Right cardiac atrium (tissue), 5 donors: ENCODE results near the gene PPP1R12B. TPM values are rescaled to one million over a fixed set of nuclear protein-coding genes. Genes with fewer than 3 reads are reported as not detected.
"Not testable (repeated sequence)": the region's sequence is repeated elsewhere in the genome, so short reads cannot be mapped to it uniquely, and the experiment has no call there.

Experiments
- ATAC-seq, 2 donors: fragments of 200-7000 bp; cut with Tn5 transposase; one replicate each; pipeline versions ENCODE4 v1.8.0 to v1.9.1; 2020; ENCODE audit warnings: moderate library complexity in 2 of 2, mild to moderate bottlenecking in 1 of 2
- DNase-seq, 3 donors: peaks; one replicate each; pipeline ENCODE4 v3.0.0-alpha.2; 2020
- H3K27ac ChIP-seq: one replicate; pipeline ENCODE4 v1.5.1; 2013; ENCODE audit warnings: mild to moderate bottlenecking, low read length, control low read depth, moderate library complexity
- H3K27me3 ChIP-seq: one replicate; pipeline ENCODE4 v1.6.1; 2013; ENCODE audit not compliant: control insufficient read depth, insufficient read depth
- H3K4me1 ChIP-seq: one replicate; pipeline ENCODE4 v1.6.1; 2013; ENCODE audit warnings: low read length; ENCODE audit not compliant: control insufficient read depth, insufficient read depth
- H3K4me3 ChIP-seq: one replicate; pipeline ENCODE4 v1.5.1; 2013; ENCODE audit warnings: low read length, control low read depth
- H3K9me3 ChIP-seq: one replicate; pipeline ENCODE4 v1.6.1; 2013; ENCODE audit warnings: low read length; ENCODE audit not compliant: control insufficient read depth
- WGBS: extraction: QIAGEN DNeasy Blood & Tissue Kit; methylation state at CpG from one replicate; pipeline ENCODE4 v1.1.7; 2013; 5-methylcytosine and 5-hydroxymethylcytosine counted together
- intact Hi-C, 4 donors: fragments of 100-400 bp; cut with DNase I; formaldehyde crosslinking; loops; one replicate each; pipeline versions ENCODE4 v1.11.0 to v1.14.0; 2022 to 2023
- polyA plus RNA-seq: library from polyadenylated mRNA; stranded (reverse); fragments of 200-250 nt; gene quantifications from one replicate; pipeline ENCODE4 v1.2.3, GENCODE V29; 2013
- total RNA-seq, 4 donors: library from RNA; stranded (reverse); fragmentation: NEBNext Ultra II Directional; extraction: Animal tissue kit (Norgen Biotek cat#: 25700); gene quantifications; one replicate each; pipeline ENCODE4 v1.2.1, GENCODE V29; 2021
- donor health status: healthy with polysubstance abuse.
- donor health status: DM: no; HTN: yes; CAD: no.
- donor health status: DM: no; HTN: no; CAD: no.
- donor health status: DM: no; HTN: yes; CAD: no; lungs with severe emphysema.
- donor health status: DM: yes; HTN: yes; CAD: no.

Gene PPP1R12B
- total and polyA plus RNA-seq, 5 donors: 182 to 741 (median 592) TPM

DNA sequence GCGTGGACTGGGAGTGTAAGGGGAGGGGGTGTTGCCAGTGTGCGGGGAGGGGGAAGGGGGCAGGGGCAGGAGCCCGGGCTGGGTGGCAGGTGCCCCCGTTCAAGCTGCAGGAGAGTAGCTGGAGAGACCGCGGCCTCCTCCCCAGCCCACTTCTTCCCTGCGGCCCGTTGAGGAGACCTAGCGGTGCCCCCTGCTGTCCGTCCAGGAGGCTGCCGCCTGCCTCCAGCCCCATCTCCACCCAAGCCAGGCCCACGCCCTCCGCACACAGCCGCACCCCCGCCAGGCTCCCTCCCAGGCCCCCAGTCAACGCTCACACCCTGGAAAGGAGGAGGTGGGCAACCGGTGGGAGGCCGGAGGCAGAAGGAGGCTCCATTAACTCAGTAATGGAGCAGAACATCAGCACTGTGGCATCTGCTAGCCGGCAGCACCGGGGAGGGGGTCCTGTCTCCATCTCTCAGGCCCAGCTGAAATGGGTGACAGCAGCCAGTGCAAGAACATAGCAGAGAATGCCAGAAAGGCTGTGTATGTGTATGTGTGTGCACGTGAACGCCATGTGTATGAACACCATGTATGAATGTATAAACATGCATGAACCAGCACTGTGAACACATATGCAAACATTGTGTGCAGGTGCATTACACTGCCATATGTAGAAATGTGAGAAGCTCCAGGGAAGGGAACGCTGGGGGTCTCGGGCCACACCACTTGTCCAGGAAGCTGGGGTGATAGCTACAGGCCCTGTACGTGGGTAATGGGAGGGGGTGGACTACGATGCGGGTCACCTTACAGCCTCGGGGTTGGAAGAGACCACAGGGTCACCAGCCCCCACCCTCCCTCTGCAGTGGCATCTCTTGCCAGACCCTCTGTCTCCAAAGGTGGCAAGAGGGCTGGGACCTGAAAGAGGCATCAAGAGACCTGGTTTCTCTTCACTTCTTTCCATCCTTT, 277.2 kb downstream of the PPP1R12B start:
- ATAC-seq (peak; percentile 79 to 80), DNase-seq (peak; percentile 74 to 88 (median 87))
- H3K4me3 ChIP-seq: no peak overlapping the region
- H3K27me3 ChIP-seq: no peaks in the 10 kb centered on the region
- H3K27ac ChIP-seq: no peak overlapping the region
- whole genome bisulfite sequencing: 34% methylated on average over 28 of the region's 28 CpGs
- intact Hi-C loops: no loop called here
- no peaks in the 10 kb centered on the region for H3K9me3 ChIP-seq
- H3K4me1 ChIP-seq: peaks cover 3% of the 10 kb centered on the region

DNA sequence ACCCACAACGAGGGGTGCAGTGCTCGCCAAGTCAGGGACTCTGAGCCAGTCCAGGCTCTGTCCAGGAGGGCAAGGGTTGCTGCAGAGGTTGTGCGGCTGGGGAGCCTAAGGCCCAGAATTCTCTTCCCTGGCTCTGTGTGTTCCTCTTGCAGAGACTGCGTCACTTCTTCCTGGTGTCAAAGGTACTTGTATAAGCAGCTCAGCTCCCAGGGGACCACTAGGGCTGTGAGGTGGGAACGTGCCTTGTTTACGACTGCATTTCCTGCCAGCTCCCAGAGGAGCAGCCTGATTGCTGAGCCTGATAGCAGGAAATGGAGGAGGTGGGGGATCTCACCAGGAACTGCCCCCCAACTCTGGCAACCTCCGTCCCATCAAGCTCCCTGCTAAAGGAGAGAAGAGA, 278.5 kb downstream of the PPP1R12B start:
- H3K9me3 ChIP-seq, intact Hi-C loops, ATAC-seq, H3K4me1 ChIP-seq, H3K27me3 ChIP-seq, DNase-seq, H3K27ac ChIP-seq, H3K4me3 ChIP-seq: not testable (repeated sequence)
- 44% methylated on average over 7 of the region's 7 CpGs for WGBS

DNA sequence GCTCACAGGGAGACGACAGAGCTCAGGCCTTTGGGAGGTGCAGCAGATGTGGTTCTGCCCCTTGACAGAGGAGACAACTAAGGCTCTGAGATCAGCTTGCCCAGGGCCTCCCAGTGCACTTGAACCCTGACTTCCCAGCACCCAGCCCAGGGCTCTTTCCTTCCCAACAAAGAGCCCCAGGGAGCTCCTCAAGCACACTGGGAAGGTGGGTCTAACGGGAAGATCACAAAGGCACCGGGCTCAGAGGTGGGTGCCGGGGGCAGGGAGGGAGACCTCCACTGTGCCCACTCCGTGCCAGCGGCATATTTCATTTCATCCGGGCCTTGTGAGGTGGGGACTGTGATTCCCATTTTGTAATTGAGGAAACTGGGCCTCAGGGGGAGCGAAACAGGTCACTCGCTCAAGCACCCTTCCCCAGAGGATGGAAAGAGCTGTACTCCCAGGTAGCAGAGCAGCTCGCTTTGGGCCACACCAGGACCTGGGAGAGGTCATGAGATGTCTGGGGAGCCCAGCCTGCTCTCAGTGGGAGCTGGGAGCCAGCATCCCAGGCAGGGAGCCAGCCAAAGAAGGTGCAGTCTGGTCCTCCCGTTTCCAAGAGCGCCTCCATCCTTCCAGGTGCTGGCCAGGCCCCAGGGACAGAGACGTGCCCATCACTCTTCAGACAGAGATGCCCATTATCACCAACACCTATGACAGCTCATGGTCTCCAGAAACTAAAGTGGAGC, 279.5 kb downstream of the PPP1R12B start:
- no peak overlapping the region for H3K4me3 ChIP-seq
- H3K9me3 ChIP-seq: no peaks in the 10 kb centered on the region
- ATAC-seq (no peak), DNase-seq (no peak)
- WGBS: 74% methylated on average over 13 of the region's 13 CpGs
- H3K4me1 ChIP-seq: peaks cover under 1% of the 10 kb centered on the region
- no peak overlapping the region for H3K27ac ChIP-seq
- intact Hi-C loops: no loop called here
- no peaks in the 10 kb centered on the region for H3K27me3 ChIP-seq

GRCh38 chr1:202628646-202629215, 280.2 kb downstream of the PPP1R12B start:
- no peak for DNase-seq
- Histone ChIP-seq H3K27me3 (no peaks in the 10 kb centered on the region), H3K4me3 (no peak overlapping the region), H3K9me3 (no peaks in the 10 kb centered on the region), H3K27ac (no peak overlapping the region), H3K4me1 (no peaks in the 10 kb centered on the region)
- intact Hi-C loops: no loop called here
- 90% methylated on average over 7 of the region's 7 CpGs for WGBS
- ATAC-seq: no peak

DNA sequence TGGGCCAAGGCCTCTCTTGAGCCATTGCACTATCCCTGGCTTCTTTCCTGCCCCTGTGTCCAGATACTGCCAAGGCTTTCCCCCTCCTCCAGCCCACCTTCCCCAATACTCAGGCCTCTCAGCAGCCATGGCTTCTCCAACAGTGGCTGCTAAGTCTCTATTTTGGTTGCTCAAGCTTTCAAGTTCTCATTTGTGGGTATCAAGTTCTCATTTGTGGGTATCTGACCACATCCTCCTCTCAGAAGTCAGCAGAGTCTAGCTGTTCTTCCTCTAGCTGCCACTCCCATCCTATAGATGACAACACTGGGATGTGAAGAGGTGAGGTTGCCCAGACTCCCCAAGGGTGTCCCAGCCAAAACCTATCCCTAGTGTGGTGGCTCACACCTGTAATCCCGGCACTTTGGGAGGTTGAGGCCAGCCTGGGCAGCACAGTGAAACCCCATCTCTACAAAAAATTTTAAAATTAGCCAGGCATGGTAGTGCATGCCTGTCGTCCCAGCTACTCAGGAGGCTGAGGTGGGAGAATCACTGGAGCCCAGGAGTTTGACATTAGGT, 280.8 kb downstream of the PPP1R12B start:
- ATAC-seq, H3K27ac ChIP-seq, H3K27me3 ChIP-seq, H3K4me3 ChIP-seq, intact Hi-C loops, DNase-seq, H3K4me1 ChIP-seq, H3K9me3 ChIP-seq: not testable (repeated sequence)
- 80% methylated on average over 2 of the region's 2 CpGs for WGBS

- 77% methylated on average over 6 of the region's 6 CpGs for WGBS
- not testable (repeated sequence) for H3K4me1 ChIP-seq, DNase-seq
Measured at GRCh38 chr1:202630096-202630495, 281.6 kb downstream of the PPP1R12B start.

GRCh38 chr1:202630541-202630940, 282.0 kb downstream of the PPP1R12B start:
- intact Hi-C loops: no loop called here
- no peak overlapping the region for H3K27ac ChIP-seq
- WGBS: 67% methylated on average over 6 of the region's 6 CpGs
- no peak for DNase-seq
- no peak overlapping the region for H3K4me3 ChIP-seq
- H3K27me3 ChIP-seq: no peaks in the 10 kb centered on the region
- no peak for ATAC-seq
- H3K9me3 ChIP-seq: no peaks in the 10 kb centered on the region
- H3K4me1 ChIP-seq: no peaks in the 10 kb centered on the region

More at GRCh38 chr1:202630096-202630495, 281.6 kb downstream of the PPP1R12B start:
- H3K9me3 ChIP-seq, H3K4me3 ChIP-seq, H3K27ac ChIP-seq, ATAC-seq, intact Hi-C loops, H3K27me3 ChIP-seq: not testable (repeated sequence)

GRCh38 chr1:202631076-202631923, 282.8 kb downstream of the PPP1R12B start:
- Histone ChIP-seq H3K4me3 (no peak overlapping the region), H3K9me3 (no peaks in the 10 kb centered on the region), H3K4me1 (no peaks in the 10 kb centered on the region), H3K27me3 (no peaks in the 10 kb centered on the region), H3K27ac (no peak overlapping the region)
- ATAC-seq: no peak
- no peak for DNase-seq
- WGBS: 58% methylated on average over 11 of the region's 11 CpGs
- intact Hi-C loops: no loop called here

GRCh38 chr1:202632241-202632640, 283.7 kb downstream of the PPP1R12B start:
- DNase-seq (no peak), ATAC-seq (no peak)
- H3K9me3 ChIP-seq: no peaks in the 10 kb centered on the region
- H3K27ac ChIP-seq: no peak overlapping the region
- intact Hi-C loops: no loop called here
- 87% methylated on average over 10 of the region's 10 CpGs for WGBS
- H3K4me1 ChIP-seq: no peaks in the 10 kb centered on the region
- H3K4me3 ChIP-seq: no peak overlapping the region
- H3K27me3 ChIP-seq: no peaks in the 10 kb centered on the region

DNA sequence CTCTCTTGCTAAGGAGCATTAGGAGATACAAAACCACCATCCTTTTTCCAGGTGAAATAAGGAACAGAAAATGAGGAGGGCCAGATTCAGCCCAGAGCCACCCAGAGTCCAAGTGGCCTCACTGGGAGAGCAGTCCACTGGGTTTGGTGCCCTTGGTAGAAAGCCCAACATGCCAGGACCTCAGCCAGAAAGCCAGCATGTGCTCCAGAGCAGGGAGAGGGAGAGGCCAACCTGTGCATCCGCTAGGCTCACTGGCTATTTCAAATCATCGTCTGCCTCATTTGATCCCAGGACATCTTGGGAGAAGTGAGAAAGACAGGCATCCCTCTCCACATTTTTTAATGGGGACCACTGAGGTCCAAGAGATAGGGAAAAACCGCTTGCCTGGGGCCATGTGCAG, 287.7 kb downstream of the PPP1R12B start:
- ATAC-seq, H3K27me3 ChIP-seq: not testable (repeated sequence)
- WGBS: 57% methylated on average over 3 of the region's 3 CpGs

More for the DNA sequence above, 287.7 kb downstream of the PPP1R12B start:
- DNase-seq, H3K9me3 ChIP-seq, H3K4me3 ChIP-seq, H3K4me1 ChIP-seq, H3K27ac ChIP-seq, intact Hi-C loops: not testable (repeated sequence)
